ENCODE results near the gene METRNL.
"Not testable (repeated sequence)": the region's sequence is repeated elsewhere in the genome, so short reads cannot be mapped to it uniquely, and the experiment has no call there.

The METRNL gene

GRCh38 chr17:83064732-83065659 lies 14.4 kb upstream of the METRNL start:
- H3K4me1 ChIP-seq (ENCODE audit: control insufficient read depth, insufficient read depth, low read length), result no peaks in the 10 kb centered on the region
- no peaks in the 10 kb centered on the region for H3K27me3 ChIP-seq (ENCODE audit: control insufficient read depth, insufficient read depth, low read length)
- H3K9ac ChIP-seq (ENCODE audit: low read length), result no peak overlapping the region
- no peaks in the 10 kb centered on the region for H3K36me3 ChIP-seq (ENCODE audit: control insufficient read depth, insufficient read depth, low read length)
- no peak overlapping the region for H3K4me3 ChIP-seq (ENCODE audit: low read length)
- no peak overlapping the region for H3K27ac ChIP-seq (ENCODE audit: low read depth, low read length)

GRCh38 chr17:83065660-83066542 lies 13.5 kb upstream of the METRNL start:
- Histone ChIP-seq H3K27me3 (ENCODE audit: control insufficient read depth, insufficient read depth, low read length) (no peaks in the 10 kb centered on the region), H3K27ac (ENCODE audit: low read depth, low read length) (no peak overlapping the region), H3K4me1 (ENCODE audit: control insufficient read depth, insufficient read depth, low read length) (no peaks in the 10 kb centered on the region), H3K36me3 (ENCODE audit: control insufficient read depth, insufficient read depth, low read length) (no peaks in the 10 kb centered on the region), H3K9ac (ENCODE audit: low read length) (no peak overlapping the region), H3K4me3 (ENCODE audit: low read length) (no peak overlapping the region)

- H3K27ac ChIP-seq (ENCODE audit: low read depth, low read length); H3K4me3 ChIP-seq (ENCODE audit: low read length); H3K27me3 ChIP-seq (ENCODE audit: control insufficient read depth, insufficient read depth, low read length); H3K36me3 ChIP-seq (ENCODE audit: control insufficient read depth, insufficient read depth, low read length); H3K9ac ChIP-seq (ENCODE audit: low read length); H3K4me1 ChIP-seq (ENCODE audit: control insufficient read depth, insufficient read depth, low read length): not testable (repeated sequence)
Measured at GRCh38 chr17:83066543-83066890, 12.9 kb upstream of the METRNL start.

GRCh38 chr17:83067071-83067717 lies 12.2 kb upstream of the METRNL start:
- Histone ChIP-seq H3K4me3 (ENCODE audit: low read length) (no peak overlapping the region), H3K36me3 (ENCODE audit: control insufficient read depth, insufficient read depth, low read length) (no peaks in the 10 kb centered on the region), H3K9ac (ENCODE audit: low read length) (no peak overlapping the region), H3K4me1 (ENCODE audit: control insufficient read depth, insufficient read depth, low read length) (no peaks in the 10 kb centered on the region), H3K27ac (ENCODE audit: low read depth, low read length) (no peak overlapping the region), H3K27me3 (ENCODE audit: control insufficient read depth, insufficient read depth, low read length) (no peaks in the 10 kb centered on the region)

GRCh38 chr17:83067718-83068261 lies 11.6 kb upstream of the METRNL start:
- Histone ChIP-seq H3K9ac (ENCODE audit: low read length) (no peak overlapping the region), H3K4me1 (ENCODE audit: control insufficient read depth, insufficient read depth, low read length) (no peaks in the 10 kb centered on the region), H3K27me3 (ENCODE audit: control insufficient read depth, insufficient read depth, low read length) (no peaks in the 10 kb centered on the region), H3K27ac (ENCODE audit: low read depth, low read length) (no peak overlapping the region), H3K36me3 (ENCODE audit: control insufficient read depth, insufficient read depth, low read length) (no peaks in the 10 kb centered on the region), H3K4me3 (ENCODE audit: low read length) (no peak overlapping the region)

GRCh38 chr17:83068641-83069570 lies 10.5 kb upstream of the METRNL start:
- Histone ChIP-seq H3K27me3 (ENCODE audit: control insufficient read depth, insufficient read depth, low read length) (no peaks in the 10 kb centered on the region), H3K36me3 (ENCODE audit: control insufficient read depth, insufficient read depth, low read length) (no peaks in the 10 kb centered on the region), H3K27ac (ENCODE audit: low read depth, low read length) (no peak overlapping the region), H3K4me3 (ENCODE audit: low read length) (no peak overlapping the region), H3K9ac (ENCODE audit: low read length) (no peak overlapping the region), H3K4me1 (ENCODE audit: control insufficient read depth, insufficient read depth, low read length) (no peaks in the 10 kb centered on the region)

- Histone ChIP-seq H3K4me3 (ENCODE audit: low read length) (no peak overlapping the region), H3K9ac (ENCODE audit: low read length) (no peak overlapping the region), H3K27ac (ENCODE audit: low read depth, low read length) (no peak overlapping the region), H3K36me3 (ENCODE audit: control insufficient read depth, insufficient read depth, low read length) (no peaks in the 10 kb centered on the region), H3K27me3 (ENCODE audit: control insufficient read depth, insufficient read depth, low read length) (no peaks in the 10 kb centered on the region), H3K4me1 (ENCODE audit: control insufficient read depth, insufficient read depth, low read length) (no peaks in the 10 kb centered on the region)
Measured at GRCh38 chr17:83069571-83069906, 9.9 kb upstream of the METRNL start.

- Histone ChIP-seq H3K27ac (ENCODE audit: low read depth, low read length) (no peak overlapping the region), H3K36me3 (ENCODE audit: control insufficient read depth, insufficient read depth, low read length) (no peaks in the 10 kb centered on the region), H3K4me3 (ENCODE audit: low read length) (no peak overlapping the region), H3K9ac (ENCODE audit: low read length) (no peak overlapping the region), H3K27me3 (ENCODE audit: control insufficient read depth, insufficient read depth, low read length) (no peaks in the 10 kb centered on the region), H3K4me1 (ENCODE audit: control insufficient read depth, insufficient read depth, low read length) (no peaks in the 10 kb centered on the region)
Measured at GRCh38 chr17:83069931-83070742, 9.3 kb upstream of the METRNL start.

- H3K4me1 ChIP-seq (ENCODE audit: control insufficient read depth, insufficient read depth, low read length), result no peaks in the 10 kb centered on the region
Measured at GRCh38 chr17:83070800-83071341, 8.5 kb upstream of the METRNL start.

GRCh38 chr17:83071365-83071764 lies 8.0 kb upstream of the METRNL start:
- no peak overlapping the region for H3K27ac ChIP-seq (ENCODE audit: low read depth, low read length)
- H3K36me3 ChIP-seq (ENCODE audit: control insufficient read depth, insufficient read depth, low read length), result no peaks in the 10 kb centered on the region
- no peak overlapping the region for H3K4me3 ChIP-seq (ENCODE audit: low read length)
- no peaks in the 10 kb centered on the region for H3K27me3 ChIP-seq (ENCODE audit: control insufficient read depth, insufficient read depth, low read length)
- no peak overlapping the region for H3K9ac ChIP-seq (ENCODE audit: low read length)
- no peaks in the 10 kb centered on the region for H3K4me1 ChIP-seq (ENCODE audit: control insufficient read depth, insufficient read depth, low read length)

More at GRCh38 chr17:83070800-83071341, 8.5 kb upstream of the METRNL start:
- Histone ChIP-seq H3K4me3 (ENCODE audit: low read length) (no peak overlapping the region), H3K9ac (ENCODE audit: low read length) (no peak overlapping the region), H3K27me3 (ENCODE audit: control insufficient read depth, insufficient read depth, low read length) (no peaks in the 10 kb centered on the region), H3K36me3 (ENCODE audit: control insufficient read depth, insufficient read depth, low read length) (no peaks in the 10 kb centered on the region), H3K27ac (ENCODE audit: low read depth, low read length) (no peak overlapping the region)

All from rectal smooth muscle tissue (tissue), 1 donor.